SH-SY5Y (cell line): ENCODE data around the gene SLC13A3.

Source experiments
- GATA2 ChIP-seq: IDR thresholded peaks from 2 replicates; pipeline ENCODE4 v1.6.1; 2011; ENCODE audit warnings: mild to moderate bottlenecking, low read depth, low read length
- GATA3 ChIP-seq: IDR thresholded peaks from 2 replicates; pipeline ENCODE4 v1.6.1; 2011; ENCODE audit warnings: low read depth, mild to moderate bottlenecking, low read length, moderate library complexity

DNA sequence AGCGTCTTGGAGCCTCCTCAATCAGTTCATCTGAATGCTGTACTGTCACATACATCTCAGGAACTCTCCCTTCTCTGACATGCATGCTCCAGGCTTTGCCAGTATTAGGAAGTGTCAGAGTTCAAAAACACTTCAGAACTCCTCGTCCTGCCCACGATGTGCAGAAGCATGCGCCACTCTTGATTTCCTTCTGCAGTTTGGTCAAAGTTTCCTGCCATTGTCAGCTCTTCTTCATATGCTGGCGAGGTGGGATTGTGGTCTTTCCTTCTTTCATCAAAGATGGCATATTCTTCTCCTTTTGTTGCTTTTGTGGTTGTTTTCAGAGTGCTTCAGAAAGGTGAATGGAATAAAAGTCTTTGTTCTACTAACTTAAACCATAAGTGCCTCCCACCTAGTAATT, 21.0 kb downstream of the SLC13A3 start:
- TF ChIP-seq GATA2 (no peak), GATA3 (no peak)
